MG63 (cell line): ENCODE data around the gene TMOD1. TPM values are rescaled to one million over a fixed set of nuclear protein-coding genes. Genes with fewer than 3 reads are reported as not detected.
"Not testable (repeated sequence)": the region's sequence is repeated elsewhere in the genome, so short reads cannot be mapped to it uniquely, and the experiment has no call there.

ENCODE experiments used
- DNase-seq: peaks from one replicate; pipeline ENCODE4 v3.0.0-alpha.2; 2020
- H3K27me3 ChIP-seq: fragments of 250-450 bp; sonication (Bioruptor Pico); 2 replicates; pipeline ENCODE4 v1.5.1; 2020; ENCODE audit warnings: mild to moderate bottlenecking, moderate library complexity
- H3K36me3 ChIP-seq: fragments of 250-450 bp; sonication (Bioruptor Pico); 2 replicates; pipeline ENCODE4 v1.5.1; 2020; ENCODE audit warnings: mild to moderate bottlenecking, moderate library complexity
- H3K4me3 ChIP-seq: fragments of 250-450 bp; sonication (Bioruptor Pico); 2 replicates; pipeline ENCODE4 v1.5.1; 2020; ENCODE audit warnings: mild to moderate bottlenecking, moderate library complexity
- H3K9me3 ChIP-seq: fragments of 250-450 bp; sonication (Bioruptor Pico); 2 replicates; pipeline ENCODE4 v1.5.1; 2020; ENCODE audit warnings: mild to moderate bottlenecking, moderate library complexity
- total RNA-seq: library from RNA; depleted of rRNA; stranded (reverse); fragments of >200 nt; shearing (Covaris generic); gene quantifications from 2 replicates; pipeline ENCODE4 v1.2.3, GENCODE V29; 2014; ENCODE audit warnings: low replicate concordance; rRNA removed

The TMOD1 gene
- total RNA-seq = 0.47 TPM in 1 of 2 replicates, not detected in the other

DNA sequence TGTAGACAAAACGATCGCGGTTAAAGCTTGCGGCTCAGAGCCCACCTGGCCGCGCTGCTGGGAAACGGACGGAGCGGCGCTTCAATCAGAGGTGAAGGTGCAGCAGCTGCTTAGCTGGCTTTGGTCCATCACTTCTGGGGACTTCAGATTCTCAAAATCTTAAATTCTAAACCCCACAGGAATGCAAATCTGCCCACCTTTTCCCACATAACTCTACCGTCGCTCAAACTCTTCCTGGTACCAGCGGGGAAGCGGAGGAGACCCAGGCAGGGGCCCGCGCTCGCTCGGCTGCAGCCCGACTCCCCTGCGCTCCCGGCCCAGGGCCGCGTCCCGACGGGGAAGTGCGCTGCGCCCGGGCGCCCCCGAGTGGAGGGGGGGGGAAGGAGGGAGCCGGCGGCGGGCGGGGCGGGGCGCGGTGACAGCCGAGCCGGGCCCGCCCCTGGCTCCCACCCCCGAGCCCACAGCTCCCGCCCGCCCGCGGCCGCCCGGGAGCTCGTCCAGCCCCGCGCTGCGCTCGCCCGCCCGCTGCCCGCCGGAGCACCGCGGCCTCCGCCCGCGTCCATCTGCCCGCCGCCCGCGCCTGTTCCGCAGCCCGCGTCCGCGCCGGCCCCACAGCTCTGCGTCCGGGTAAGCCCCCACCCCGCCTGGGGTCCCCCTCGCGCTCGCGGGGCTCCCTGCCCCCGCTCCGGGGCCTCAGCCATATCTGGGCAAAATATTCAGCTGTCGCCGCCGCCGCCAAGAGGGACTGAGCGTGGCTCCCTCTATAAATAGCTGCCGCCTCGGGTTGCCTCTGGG is at the start of gene TMOD1:
TSS of gene TMOD1 (plus strand) at position 490 of the 795 bp plus-strand sequence. CDS start 22,523 bp downstream, outside the sequence.
- DNase-seq = peak; percentile 66
- peaks cover 27% of the 10 kb centered on the region for H3K27me3 ChIP-seq
- no peaks in the 10 kb centered on the region; the same call in none of the 2 replicates for H3K9me3 ChIP-seq
- H3K4me3 ChIP-seq = peak within 1 kb of the TSS; percentile 51
- H3K36me3 ChIP-seq = no peaks in the 10 kb centered on the region

DNA sequence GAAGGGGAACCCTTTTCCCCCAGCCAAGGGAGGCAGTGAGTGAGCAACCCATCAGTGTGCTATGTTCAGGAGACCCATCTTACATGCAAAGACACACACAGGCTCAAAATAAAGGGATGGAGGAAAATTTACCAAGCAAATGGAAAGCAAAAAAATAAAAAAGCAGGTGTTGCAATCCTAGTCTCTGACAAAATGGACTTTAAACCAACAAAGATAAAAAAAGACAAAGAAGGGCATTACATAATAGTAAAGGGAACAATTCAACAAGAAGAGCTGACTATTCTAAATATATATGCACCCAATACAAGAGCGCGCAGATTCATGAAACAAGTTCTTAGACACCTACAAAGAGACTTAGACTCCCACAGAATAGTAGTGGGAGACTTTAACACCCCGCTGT is 47.9 kb upstream of the TMOD1 start:
- not testable (repeated sequence) for DNase-seq, H3K27me3 ChIP-seq, H3K9me3 ChIP-seq, H3K36me3 ChIP-seq, H3K4me3 ChIP-seq

DNA sequence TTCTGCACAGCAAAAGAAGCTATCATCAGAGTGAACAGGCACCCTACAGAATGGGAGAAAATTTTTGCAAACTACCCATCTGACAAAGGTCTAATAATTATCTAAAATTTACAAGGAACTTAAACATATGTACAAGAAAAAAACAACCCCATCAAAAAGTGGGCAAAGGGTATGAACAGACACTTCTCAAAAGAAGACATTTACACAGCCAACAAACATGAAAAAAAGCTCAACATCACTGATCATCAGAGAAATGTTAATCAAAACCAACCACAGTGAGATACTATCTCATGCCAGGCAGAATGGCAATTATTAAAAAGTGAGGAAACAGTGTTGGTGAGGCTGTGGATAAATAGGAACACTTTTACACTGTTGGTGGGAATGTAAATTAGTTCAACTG is 44.6 kb upstream of the TMOD1 start:
- H3K36me3 ChIP-seq, H3K27me3 ChIP-seq, H3K9me3 ChIP-seq, H3K4me3 ChIP-seq, DNase-seq: not testable (repeated sequence)

DNA sequence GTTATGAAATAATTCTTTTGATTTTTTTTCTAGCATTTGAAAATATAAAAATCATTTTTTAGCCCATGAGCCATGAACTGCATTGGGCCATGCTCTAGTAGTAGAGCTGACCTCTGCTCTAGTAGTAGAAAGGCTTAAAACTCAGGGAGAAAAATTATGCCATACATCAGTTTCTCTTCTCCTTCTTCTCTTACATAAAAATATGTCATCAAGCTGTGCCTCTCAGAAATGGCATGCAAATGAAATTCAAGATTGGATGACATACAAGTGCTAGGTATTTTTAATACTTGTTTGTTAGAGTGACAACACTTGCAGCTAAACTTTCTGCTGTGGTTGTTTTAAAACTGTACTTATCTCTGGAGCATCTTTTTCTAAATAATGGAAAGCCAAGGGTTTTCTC is 42.1 kb upstream of the TMOD1 start:
- H3K4me3 ChIP-seq = no peak overlapping the region
- no peak for DNase-seq
- H3K36me3 ChIP-seq = no peaks in the 10 kb centered on the region
- no peaks in the 10 kb centered on the region for H3K9me3 ChIP-seq
- H3K27me3 ChIP-seq = no peaks in the 10 kb centered on the region

DNA sequence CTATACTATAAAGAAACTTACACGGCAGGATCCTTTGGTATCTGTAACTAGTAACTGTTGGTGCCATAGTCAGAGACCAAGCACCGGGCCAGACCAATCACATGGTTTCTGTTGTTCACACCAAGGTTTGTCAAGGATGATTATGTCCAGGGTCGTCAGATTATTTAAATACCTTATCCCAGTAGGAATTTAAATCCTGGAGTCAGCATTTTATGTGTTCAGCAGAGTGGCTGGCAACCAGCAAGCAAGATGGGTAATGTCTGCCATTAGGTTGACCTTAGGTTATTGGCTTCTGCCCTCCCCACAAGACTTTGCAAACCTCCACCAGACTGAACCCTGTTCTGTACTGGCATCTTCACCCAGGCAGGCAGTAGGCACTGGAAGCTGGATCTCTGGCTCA is 39.3 kb upstream of the TMOD1 start:
- Histone ChIP-seq H3K4me3 (no peak overlapping the region), H3K27me3 (no peaks in the 10 kb centered on the region), H3K9me3 (no peaks in the 10 kb centered on the region), H3K36me3 (no peaks in the 10 kb centered on the region)
- DNase-seq = no peak

DNA sequence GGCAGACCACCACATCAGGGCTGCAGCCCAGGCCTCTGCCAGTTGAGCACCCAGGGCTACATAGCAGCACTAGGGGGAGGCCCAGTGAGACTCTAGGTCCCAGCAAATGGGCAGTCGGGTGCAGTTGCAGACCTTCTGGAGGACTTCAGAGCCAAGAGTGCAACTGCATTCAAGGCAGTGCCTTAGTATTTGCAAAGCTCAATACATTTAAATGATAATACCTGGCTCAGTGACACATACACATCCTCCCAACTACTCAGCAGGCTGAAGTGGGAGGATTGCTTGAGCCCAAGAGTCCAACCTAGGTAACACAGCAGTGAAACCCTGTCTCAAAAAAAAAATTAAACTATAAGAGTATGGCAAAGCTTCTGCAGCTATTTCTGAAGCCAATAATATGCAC is 38.6 kb upstream of the TMOD1 start:
- no peak for DNase-seq
- Histone ChIP-seq H3K27me3 (no peaks in the 10 kb centered on the region), H3K36me3 (no peaks in the 10 kb centered on the region), H3K9me3 (no peaks in the 10 kb centered on the region), H3K4me3 (no peak overlapping the region)

DNA sequence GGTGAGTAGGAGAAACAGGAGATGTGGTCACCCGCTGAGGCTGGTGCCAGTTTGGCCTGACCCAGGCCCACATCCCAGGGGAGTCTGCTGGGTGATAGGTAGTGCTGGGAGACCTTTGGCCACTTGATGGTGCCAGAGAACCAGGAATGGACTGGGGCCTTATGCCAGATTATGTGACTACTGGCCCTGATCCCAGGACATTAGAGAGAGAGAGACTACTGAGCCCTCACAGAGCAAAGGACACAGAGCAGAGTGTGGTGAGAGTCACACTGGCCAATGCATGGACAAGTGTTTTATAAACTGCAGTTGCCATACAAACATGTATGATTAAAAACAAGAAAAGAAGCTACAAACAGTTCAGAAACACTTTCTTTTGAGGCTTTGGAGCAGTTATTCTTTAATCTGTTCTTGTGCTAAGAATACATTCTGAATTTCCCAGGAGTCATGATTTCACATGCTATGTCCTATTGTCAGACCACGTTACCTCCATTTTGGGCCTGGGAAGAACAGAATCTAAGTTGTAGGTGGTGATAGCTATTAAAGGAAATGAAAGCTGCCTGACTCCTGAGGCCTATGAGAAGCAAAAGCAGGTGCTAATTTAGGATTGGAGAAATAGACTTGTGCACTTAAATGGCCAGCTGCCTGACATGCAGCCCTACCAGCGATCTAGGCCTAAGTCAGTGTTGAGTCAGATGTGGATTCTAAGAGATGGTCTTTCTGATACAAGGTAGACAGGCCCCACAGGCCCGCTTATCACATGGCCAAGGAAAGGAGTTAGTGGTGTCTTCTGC is 32.6 kb upstream of the TMOD1 start:
- H3K4me3 ChIP-seq = no peak overlapping the region
- H3K36me3 ChIP-seq = no peaks in the 10 kb centered on the region
- DNase-seq = peak; percentile 57
- no peaks in the 10 kb centered on the region for H3K9me3 ChIP-seq
- no peaks in the 10 kb centered on the region for H3K27me3 ChIP-seq

DNA sequence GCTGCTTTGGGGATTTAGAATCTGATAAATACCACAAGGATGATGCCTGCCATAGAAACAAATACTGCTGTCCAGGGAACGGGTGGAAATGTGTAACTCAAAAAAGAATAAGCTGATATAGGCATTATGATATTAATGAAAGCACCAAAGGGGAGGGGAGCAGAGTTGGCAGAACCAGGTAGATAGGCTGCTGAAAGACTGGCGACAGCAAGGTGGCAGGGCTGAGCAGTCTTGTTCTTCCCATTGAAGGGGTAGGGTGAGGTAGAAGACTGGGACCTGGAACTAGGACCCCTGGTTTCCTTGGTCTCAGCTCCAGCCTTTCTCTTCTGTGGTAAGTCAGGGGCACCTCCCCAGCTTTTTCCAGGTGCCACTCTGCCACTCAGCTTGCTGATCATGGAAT is 31.4 kb upstream of the TMOD1 start:
- H3K27me3 ChIP-seq = no peaks in the 10 kb centered on the region
- no peaks in the 10 kb centered on the region for H3K36me3 ChIP-seq
- H3K4me3 ChIP-seq = no peak overlapping the region
- H3K9me3 ChIP-seq = no peaks in the 10 kb centered on the region
- DNase-seq = no peak

DNA sequence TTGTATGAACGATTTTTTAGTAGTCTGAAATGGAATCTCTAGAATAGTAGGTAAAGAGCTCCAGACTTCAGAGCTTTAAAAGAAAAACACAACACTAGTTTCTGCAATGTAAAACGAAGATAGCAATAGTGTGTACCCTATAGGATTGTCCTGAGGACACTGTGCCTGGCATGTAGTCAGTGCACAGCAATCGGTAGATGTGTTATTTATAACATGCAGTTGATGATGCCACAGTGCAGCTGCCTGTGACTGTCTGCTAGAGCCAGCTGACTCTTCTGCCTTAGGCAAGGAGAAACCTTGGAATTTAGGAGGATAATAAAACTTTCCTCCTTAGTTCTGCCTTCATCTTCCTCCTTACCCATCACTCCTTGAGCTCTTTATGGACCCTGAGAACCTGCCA is 27.7 kb upstream of the TMOD1 start:
- Histone ChIP-seq H3K9me3 (no peaks in the 10 kb centered on the region), H3K27me3 (no peaks in the 10 kb centered on the region), H3K4me3 (no peak overlapping the region), H3K36me3 (no peaks in the 10 kb centered on the region)
- DNase-seq = no peak

DNA sequence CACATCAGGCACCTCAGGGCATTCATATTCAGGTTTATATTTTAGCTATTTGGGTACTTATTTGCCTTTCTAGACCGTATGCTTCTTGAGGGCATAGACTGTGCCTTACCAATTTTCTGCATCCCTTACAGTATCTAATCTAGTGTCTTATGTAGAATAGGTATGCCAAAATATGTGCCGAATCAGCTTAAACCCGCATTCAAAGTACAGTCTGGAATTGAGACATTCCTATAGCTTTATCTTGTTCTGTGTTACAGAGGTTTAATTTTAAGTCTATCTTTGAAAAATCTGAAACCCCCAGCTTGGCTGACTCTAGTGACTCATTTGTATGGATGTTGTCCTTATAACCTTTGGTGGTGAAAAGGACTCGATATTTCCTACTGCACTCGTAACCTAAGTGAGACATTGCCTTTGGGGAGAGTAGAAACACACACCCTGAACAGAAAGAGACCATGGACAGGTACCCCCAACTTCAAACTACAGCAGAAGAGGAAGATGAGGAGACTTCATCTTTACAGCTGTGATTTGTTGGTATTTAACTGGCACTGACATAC is 27.0 kb upstream of the TMOD1 start:
- Histone ChIP-seq H3K4me3 (no peak overlapping the region), H3K27me3 (no peaks in the 10 kb centered on the region), H3K9me3 (no peaks in the 10 kb centered on the region), H3K36me3 (no peaks in the 10 kb centered on the region)
- DNase-seq = no peak

DNA sequence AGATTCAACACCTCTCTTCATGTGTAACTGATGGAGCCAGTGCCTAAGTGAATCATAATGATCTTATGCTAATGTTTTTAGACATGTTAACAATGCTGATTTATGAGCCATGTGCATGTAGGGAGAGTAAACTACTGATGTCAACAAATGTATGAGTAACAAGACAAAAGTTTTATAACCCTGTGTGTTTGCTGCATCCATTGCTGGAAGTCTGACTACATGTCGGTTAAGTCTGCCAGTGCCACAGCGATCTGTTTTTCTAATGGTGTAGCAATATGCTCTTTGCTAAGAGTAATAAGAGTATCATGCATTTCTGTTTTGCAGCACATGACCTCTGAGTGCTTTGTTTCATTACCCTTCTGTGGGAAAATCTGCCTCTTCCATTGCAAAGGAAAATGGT is 26.4 kb upstream of the TMOD1 start:
- Histone ChIP-seq H3K27me3 (no peaks in the 10 kb centered on the region), H3K9me3 (no peaks in the 10 kb centered on the region), H3K4me3 (no peak overlapping the region), H3K36me3 (no peaks in the 10 kb centered on the region)
- DNase-seq = peak; percentile 9

DNA sequence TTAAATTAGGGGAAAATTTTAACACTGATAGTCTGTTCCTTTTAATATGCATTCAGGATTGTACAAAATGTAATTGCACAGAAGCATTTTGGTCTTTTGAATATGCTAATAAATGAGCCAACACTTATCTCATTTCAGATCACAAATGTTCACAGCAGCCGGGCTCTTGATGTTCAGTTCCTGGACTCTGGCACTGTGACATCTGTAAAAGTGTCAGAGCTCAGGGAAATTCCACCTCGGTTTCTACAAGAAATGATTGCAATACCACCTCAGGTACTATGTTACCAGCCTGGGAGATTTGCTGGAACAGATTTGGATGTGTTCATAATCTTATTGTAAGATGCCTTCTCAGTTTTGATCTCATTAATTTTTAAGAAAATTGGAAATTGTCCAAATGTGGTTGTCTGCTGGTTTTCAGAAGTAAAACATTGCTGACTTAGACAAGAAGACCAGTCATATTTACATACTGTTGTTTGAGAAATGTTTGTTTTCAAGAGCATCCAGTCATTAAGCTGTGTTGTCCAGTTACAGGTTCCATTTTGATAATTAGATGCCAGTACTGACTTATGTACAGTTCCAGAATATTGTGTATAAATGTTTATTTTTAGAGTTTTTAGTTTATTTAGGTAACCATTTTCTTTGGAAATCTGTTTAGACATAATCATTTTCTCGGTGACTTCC is 23.0 kb upstream of the TMOD1 start:
- Histone ChIP-seq H3K4me3 (no peak overlapping the region), H3K27me3 (no peaks in the 10 kb centered on the region), H3K36me3 (no peaks in the 10 kb centered on the region; the same call in 1 of the 2 replicates), H3K9me3 (no peaks in the 10 kb centered on the region)
- no peak for DNase-seq

DNA sequence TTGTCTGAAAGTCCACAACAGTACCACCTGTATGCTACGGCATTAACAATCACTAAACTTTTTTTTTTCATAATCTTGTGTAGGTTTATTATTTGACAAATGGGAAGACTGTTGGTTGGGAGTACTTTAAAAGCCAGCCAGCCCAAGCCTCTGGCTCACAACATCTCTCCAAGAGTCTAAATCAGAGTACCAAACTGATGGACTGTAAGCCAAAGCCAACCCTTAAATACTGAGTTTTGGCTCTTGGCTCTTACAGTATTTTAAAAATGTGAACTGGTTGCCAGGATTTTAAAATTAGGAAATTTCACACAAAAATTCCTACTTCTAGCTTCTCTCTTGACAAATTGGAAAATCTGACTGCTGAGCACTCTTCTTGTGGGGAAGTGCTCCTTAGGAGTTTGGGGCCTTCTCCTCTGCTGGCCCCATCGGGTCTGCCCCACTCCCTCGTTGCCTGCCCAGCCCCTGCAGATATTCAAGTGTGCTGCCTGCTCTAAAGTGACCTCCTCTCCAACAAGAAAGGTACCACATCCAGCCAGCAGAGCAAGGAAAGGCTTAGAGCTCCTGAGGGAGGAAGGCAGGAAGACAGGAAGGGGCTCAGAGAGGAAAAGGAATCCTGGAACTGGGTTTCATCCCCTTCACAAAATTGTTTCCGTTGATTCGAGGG is 21.8 kb upstream of the TMOD1 start:
- no peaks in the 10 kb centered on the region for H3K27me3 ChIP-seq
- no peaks in the 10 kb centered on the region; the same call in 1 of the 2 replicates for H3K36me3 ChIP-seq
- no peak for DNase-seq
- no peak overlapping the region for H3K4me3 ChIP-seq
- H3K9me3 ChIP-seq = no peaks in the 10 kb centered on the region

DNA sequence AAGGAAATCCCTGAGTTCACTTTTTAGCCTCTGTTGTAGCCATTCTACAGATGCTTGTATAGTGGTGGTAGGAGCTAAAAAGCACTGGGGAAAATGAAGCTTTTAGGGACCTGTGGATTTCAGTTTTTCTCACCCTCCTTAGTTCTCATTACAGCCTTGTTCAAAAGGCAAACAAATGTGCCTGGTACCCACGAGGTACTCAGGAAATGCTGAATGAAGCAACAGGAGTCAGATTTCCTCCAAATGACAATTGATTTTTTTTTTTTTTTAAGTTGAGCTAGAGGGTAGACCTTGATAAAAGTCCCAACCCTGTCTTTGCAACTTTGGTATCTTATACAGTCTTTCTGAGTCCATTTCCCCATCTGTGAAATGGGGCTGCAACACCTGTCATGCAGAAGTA is 21.3 kb upstream of the TMOD1 start:
- DNase-seq = no peak
- H3K4me3 ChIP-seq = no peak overlapping the region
- H3K27me3 ChIP-seq = no peaks in the 10 kb centered on the region
- H3K36me3 ChIP-seq = no peaks in the 10 kb centered on the region; the same call in 1 of the 2 replicates
- H3K9me3 ChIP-seq = no peaks in the 10 kb centered on the region

DNA sequence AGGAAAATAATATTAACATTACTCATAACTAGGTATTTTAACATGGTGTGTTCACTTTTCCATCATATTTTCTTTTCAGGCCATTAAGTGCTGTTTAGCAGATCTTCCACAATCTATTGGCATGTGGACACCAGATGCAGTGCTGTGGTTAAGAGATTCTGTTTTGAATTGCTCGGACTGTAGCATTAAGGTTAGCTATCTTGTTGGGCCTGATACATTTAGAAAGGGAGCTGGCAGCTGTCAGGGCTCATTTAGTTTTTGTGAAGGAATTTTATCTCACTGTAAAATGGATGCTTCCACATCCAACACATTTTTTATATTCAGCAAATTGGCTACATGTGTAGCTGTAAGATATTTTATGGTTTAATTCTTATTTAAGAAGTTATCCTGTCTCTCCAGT is 20.7 kb upstream of the TMOD1 start:
- Histone ChIP-seq H3K27me3 (no peaks in the 10 kb centered on the region), H3K4me3 (no peak overlapping the region), H3K9me3 (no peaks in the 10 kb centered on the region), H3K36me3 (no peaks in the 10 kb centered on the region; the same call in 1 of the 2 replicates)
- DNase-seq = no peak

DNA sequence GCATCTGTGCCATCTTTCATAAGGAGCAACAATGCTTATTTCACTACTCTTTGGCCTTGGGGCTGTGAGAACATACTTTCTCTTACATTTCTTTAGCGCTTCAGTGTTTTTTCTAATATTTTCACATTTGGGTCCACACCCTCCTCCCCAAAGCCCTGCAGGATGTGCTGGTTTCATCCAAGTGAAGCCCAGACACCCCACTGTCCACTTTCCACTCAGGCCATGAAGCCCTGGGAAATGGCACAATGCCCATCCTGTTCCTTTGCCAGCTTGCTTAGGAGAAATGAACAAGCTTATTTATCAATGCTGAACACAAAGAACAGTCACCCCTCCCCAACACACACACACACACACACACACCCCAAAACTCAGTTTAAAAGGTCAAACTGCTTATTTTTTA is 17.3 kb upstream of the TMOD1 start:
- DNase-seq = no peak
- H3K27me3 ChIP-seq = no peaks in the 10 kb centered on the region
- no peaks in the 10 kb centered on the region; the same call in 1 of the 2 replicates for H3K36me3 ChIP-seq
- no peak overlapping the region for H3K4me3 ChIP-seq
- no peaks in the 10 kb centered on the region for H3K9me3 ChIP-seq
